Stimulated activated CD8-positive, alpha-beta memory T cell treated with anti-CD3 and anti-CD28 coated beads, Interleukin-4, amount 100 ng/mL, for 4 hours (primary cell): ENCODE measurements around the gene MKS1.
A peak's percentile ranks its signal among the peaks of the same experiment; 100 is the strongest.

ENCODE experiments used
- DNase-seq, 2 donors: peaks; one replicate each; pipeline ENCODE4 v3.0.0-alpha.2; 2020; ENCODE audit warnings: low read depth in 2 of 2, low spot score in 1 of 2

Gene MKS1

DNA sequence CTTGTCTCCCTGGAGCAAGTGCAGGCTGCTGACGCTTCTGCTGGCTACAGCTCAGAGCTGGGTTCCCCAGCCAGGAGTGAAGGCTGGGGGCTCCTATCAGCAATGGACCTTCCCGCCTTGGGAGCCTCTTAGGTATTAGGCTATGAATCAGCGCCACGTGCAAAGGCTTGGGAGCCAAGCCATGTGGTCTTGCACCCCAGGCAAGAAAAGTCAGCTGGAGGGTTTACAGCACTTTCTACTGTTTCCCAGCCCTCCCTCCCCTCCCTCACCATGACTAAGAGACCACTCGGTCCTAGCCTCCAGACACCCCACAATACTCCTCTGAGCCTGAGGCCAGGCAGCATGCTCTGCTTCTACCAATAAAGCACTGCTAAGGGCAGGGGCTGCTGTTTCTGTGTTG, 14.3 kb downstream of the MKS1 start:
- DNase-seq: no peak

DNA sequence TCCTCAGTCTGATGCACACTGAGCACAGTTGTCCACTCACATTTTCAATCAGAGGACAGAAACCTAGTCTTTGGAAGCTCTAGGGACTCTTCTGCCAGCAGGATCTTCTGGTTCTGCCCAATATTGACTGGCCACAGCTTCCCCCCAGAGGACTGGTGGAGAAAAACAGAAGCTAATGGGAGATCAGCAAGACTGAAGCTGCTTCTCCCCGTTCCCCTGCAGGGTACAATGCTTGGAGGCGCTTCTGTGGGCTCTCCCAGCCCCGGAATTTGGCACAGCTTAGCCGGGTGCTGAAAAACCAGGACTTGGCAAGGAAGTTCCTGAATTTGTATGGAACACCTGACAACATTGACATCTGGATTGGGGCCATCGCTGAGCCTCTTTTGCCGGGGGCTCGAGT, 16.2 kb downstream of the MKS1 start:
- DNase-seq: no peak

DNA sequence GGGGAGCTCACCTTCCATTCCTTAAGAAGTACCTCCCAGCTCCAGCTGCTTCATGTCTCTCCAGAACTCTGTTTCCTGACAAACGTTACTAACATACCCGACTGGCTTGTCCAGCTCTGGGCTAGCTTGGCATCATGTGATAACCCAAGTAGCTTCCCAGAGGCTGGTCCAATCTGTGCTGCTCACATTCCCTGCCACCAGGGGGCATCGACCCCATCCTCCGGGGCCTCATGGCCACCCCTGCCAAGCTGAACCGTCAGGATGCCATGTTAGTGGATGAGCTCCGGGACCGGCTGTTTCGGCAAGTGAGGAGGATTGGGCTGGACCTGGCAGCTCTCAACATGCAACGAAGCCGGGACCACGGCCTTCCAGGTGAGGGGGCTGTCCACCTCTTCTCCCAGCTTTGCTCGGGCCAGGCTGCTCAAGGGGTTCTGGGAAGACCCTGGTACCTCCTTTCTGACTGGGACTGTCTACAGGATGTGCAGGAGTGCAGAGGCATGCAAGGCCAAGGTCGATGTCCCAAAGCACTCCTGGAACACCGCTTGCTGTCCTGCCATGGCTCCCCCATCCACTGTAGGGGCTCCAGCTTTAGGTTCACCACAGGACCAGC, 18.9 kb downstream of the MKS1 start:
- DNase-seq: peak; percentile 4 to 37

DNA sequence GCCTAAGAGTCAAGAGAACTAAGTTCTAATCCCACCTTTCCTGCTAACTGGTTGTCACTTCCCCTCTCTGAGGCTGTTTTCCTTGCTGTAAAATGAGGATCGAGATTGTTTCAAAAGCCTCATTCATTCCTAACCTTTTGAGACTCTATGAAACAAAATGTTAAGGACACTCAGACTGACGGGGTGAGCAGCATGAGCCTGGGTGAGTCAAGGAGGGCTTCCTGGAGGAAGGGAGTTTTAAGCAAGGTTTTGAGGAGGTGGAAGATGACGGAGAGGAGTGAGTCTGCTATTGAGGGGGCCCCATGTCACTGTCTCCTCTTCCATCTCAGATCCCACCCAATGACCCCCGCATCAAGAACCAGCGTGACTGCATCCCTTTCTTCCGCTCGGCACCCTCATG, 22.4 kb downstream of the MKS1 start:
- DNase-seq: no peak

DNA sequence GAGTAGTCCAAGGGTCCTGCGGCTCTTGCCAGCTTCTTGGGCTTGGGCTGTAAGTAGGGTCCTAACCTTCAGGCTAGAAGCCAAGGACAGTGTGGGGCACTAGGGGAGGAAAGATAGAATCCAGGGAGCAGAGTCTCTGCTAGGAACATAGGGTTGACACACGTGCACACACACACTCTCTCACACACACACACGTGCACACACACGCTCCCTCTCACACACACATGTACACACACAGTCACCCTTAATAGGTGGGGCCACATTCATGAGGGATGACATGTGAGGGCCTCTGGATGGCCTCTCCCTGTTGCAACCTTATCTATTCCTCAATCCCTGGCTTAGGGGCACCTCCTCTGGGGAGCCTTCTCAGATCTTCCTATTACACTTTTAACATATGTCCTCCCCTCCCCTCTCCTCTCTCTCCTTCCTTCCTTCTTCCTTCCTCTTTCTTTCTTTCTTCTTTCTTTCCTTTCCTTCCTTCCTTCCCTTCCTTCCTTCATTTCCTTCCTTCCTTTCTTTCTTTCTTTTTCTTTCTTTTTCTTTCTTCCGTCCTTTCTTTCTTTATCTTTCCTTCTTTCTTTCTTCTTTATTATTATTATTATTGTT, 23.4 kb downstream of the MKS1 start:
- DNase-seq: no peak

DNA sequence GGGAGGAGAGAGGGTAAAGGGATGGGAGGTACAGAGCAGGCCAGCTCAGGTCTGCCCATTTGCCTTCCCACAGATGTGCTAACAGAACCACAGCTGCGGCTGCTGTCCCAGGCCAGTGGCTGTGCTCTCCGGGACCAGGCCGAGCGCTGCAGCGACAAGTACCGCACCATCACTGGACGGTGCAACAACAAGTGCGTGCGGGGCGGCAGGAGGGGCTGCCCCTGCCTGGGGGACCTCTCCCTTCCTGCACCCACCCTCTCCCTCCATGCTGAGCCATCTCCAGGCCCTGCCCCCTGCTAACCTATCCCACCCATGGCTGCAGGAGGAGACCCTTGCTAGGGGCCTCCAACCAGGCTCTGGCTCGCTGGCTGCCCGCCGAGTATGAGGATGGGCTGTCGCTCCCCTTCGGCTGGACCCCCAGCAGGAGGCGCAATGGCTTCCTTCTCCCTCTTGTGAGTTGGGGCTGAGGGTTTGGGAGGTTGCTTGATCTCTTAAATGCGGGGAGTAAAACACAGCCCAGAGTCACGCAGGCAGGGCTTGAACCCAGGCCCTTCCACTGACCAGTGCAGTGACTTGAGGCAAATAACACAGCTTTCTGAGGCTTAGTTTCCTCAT, 25.3 kb downstream of the MKS1 start:
- DNase-seq: no peak

DNA sequence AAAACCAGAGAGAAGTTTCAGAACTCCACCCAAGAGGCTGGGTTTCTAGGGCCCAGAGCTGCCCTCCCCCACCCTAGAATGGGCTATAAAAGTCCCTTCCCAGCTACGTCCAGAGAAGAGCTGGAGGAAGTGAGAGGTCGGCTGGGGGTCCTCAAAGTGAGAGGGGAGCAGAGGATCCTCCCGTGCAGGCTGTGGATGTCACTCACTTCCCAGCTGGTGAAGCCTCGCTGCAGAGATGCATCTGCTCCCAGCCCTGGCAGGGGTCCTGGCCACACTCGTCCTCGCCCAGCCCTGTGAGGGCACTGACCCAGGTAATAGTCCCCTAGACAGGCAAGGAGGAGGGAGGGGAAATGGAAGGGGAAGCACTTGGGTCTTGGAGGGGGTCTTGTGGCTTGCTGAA, 26.4 kb downstream of the MKS1 start, which contains the start of gene EPX:
TSS of gene EPX (plus strand) at position 115 of the 400 bp plus-strand sequence. CDS start at position 236, 121 bp downstream.
- no peak for DNase-seq

DNA sequence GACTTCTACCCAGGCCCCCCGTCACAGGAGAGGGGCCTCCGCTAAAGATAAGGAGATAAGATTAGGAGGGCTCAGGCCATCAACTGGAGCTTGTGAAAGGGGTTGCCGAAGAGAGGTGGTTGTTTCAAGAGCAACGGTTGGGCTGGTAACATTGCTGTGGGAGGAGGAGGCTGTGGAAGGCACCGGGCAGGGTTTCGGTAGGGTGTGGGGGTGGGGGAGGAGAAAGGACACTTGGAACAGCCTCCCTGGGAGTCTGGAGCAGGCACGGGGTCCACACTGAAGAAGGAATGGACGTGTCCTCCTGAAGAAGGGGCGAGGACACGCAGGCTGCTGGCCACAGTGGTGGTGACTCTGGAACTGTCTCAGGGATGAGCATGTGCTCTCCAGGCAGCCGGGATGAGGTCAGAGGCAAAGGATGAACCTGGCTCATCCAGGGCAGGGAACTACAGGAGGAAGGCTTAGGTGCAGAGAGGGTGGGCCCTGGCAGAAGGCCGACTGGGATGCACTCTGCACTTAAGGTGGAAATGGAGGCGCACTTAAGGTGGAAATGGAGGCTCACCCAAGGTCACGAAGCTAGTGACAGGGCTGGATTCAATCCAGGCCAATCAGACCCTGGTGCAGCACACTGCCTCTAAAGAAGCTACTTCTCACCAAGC, 27.7 kb downstream of the MKS1 start:
- DNase-seq: no peak

DNA sequence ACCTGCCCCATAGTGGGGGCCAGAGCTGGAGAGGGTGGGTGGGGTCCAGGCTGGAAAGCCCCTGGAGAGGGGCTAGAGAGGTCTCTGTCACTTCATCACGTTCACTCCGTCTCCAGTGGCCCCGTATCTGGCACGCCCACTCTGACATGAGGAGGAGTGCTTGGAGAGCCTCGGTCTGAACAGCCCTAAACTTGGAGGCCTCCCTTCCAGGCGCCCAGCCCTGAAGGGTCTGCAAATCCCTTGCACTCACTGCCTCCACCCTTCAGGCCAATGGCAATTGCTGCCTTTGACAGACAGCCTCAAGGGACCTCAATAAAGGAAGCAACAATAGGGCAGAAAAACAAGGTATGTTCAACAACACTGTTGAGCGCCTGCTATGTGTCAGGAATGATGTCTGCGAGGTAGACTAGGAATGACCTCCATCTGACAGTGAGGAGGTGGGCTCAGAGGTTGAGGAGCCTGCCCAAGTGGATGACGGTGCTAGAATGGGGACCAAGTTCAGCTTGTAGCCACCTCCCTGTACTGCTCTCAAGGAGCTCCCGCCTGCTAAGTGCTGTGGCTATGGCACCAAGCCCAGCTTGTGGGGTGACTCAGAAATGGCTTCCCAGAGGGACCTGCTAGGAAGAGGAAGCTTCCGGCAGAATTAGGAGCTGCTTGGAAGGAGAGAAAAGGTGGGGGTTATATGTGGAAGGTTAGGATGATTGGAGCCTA, 29.5 kb downstream of the MKS1 start:
- no peak for DNase-seq

DNA sequence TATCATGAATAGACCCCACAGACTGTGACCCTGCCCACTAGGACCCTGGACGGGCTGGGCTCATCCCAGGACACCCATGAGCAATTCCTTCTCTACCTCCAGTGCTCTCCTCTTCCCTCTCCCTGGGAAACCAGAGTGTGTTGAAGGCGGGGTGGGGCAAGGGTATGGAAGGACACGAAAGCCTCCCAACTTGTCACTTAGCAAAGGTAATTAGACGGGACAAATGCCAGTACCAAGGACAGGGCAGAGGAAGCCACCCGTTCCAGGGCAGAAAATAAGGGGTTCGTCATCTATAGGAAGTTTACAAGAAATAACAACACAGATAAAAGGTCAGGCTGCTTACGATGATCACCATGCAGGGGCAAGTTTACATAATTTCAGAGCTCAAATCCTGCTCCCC, 31.4 kb downstream of the MKS1 start:
- no peak for DNase-seq

DNA sequence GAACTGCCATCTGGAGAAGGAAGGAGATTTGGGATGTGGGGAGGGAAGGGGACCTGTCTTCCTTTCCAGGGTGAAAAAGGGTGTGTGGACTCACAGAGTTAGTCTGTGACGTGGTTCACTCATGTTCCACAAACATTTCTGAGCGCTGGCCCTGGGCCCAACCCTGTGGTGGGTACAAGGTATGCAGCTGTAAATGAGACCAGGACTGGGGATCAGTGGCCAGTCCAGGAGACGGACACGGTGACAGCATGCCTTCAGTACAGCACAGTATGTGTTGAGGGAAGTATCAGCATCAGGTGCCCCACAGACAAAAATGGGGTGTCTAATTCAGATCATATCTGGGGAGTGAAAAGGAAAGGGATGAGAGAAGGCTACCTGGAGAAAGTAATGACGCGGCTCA, 32.0 kb downstream of the MKS1 start:
- DNase-seq: no peak

DNA sequence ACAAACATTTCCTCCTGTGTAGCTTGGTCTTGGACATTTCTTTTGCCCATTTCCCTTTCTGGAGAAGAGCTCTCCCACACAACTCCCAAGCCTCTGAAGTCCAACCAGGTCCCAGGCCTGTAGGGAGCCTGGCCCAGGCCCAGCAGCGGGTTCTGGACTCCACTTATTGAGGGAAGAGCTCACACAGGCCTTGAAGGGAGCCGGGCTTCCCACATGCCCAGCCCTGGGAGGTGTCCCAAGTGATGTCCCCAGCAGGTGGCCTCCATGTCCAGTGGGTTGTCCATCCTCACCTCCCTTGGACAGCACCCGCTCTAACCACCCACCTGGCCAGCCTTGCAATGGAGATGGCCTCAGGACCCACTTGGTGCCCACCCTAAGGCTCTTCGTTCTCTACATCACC, 32.5 kb downstream of the MKS1 start:
- no peak for DNase-seq

DNA sequence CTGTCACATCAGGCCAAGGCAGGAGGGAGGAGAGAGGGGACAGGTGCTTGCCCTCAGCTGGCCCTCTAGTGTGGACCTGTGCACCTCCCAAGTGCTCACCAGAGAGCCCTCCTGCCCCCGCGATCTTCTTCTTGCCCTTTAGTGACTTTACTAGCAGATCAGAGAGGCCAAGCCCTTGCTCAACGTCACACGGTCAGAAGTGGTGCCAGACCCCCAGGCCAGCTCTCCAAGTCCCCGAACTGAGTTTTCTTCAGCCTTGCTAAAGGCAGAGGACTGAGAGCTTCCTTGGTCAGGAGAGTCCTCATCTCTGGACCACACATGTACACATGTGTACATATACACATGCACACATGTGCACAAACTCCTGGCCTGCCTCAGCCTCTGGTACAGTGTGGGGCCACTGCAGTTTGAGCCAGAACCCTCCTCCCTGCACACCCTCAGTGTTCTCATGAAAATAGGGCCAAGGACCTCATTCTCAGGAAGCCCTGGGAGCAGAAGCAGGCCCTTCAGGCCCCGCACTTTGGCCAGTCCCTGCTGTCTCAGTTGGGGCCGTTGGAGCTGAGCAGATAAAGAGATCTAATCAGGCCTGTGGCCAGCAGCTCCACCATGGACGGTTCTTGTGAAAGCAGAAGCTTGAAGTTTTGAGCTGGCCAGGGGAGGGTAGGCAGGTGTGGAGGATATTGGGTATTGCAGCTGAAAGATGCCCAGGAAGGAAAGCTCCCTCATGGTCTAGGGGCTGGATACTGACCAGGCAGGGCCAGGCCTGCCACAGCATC, 33.9 kb downstream of the MKS1 start:
- no peak for DNase-seq

DNA sequence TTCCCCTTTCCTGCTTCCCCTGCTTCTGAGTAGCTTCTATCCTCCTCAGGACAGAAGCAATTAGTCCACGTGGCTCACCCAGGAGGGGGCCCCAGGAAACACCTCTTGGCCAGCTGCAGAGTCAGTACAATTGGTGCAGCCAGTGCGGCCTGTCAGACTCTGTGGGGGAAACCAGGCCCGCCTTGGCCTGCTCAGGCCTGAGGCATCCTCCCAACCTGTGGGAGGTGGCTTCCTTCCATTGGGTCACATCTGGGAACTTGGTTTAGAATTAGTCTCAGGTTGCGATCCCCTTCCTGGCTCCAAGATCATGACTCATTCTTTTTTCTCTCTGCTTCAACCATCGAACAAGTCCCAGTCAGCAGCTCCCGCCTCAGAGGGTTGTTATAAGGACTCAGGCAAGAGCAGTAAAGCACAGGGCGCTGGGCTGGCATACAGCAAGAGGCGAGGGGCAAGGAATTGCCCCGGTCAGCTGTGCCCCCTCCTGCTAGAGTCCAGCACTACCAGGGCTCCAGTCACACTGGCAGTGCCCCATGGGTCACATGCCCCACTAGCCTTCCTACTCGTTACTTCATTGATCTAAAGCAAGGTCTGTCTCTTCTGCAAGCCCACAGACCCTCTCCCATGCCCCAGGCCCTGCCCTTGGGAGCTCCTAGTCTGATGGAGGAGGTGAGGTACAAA, 34.6 kb downstream of the MKS1 start:
- DNase-seq: no peak

DNA sequence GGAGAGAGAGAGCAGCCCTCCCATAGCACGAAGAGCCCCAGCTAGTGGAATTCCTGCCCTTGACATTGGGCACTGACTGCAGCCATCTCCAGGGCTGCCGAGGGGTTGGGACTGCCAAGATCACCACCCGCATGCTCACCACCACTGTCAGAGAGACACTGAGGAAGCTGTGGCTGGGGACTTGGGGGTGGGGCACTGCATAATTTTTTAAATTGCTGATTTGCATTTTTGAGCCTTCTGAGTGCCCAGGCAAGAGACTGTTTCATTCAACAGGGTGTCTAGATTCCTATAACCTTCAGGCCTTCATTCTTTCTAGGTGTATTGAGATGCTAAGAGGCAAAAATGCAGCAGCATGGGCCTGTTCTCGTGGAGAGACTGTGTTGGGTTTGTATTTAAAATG, 35.5 kb downstream of the MKS1 start:
- no peak for DNase-seq

DNA sequence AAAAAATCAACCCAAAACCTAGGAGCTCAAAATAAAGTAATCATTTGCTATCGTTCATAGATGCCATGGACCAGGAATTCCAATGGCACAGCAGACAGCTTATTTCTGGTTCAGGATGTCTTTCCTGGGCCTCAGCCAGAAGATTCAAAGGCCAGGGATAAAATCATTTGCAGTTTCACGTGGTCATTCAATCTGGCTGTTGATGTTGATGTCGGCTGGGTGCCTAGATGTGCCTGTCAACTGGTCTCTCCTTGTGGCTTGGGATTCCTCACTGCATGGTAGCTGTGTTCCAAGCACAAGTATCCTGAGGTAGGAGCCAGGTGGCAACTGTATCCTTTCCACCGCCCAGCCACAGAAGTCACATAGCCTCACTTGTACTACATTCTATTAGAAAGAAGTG, 37.3 kb downstream of the MKS1 start:
- no peak for DNase-seq

DNA sequence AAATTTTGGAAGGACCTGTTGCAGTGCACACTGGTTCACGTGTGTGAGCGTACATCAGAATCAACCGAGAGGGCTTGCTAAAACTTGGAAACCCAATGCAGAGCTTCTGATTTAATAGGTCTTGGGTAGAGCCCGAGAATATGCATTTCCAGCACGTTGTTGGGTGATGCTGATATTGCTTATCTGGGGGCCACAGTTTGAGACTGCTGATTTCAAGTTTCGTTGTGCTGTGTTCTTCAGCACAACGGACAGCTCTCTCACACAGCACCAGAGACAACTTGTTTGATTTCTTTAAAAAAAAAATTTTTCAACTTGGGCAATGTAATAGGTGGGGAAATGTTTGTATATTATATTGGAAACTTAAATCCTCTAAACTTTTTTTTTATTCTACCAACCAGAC, 42.9 kb downstream of the MKS1 start:
- no peak for DNase-seq

DNA sequence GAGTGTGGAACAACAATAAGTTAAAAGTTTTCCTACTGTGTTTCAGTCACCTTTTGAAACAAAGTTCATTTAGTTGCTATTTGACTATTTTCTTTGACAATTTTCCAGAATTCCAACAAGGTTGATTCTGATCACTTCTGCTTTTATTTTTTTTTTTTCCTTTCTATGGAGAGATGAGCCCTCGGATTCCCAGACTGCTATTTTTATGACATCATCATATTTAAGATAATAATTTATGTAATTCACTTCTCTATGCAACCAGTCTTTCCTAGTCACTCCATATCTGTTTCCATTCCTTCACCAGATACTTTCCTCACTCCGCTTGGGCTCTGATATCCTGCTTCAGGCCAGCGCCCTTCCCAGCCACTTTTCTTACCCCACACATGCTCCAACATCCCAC, 44.2 kb downstream of the MKS1 start:
- no peak for DNase-seq

DNA sequence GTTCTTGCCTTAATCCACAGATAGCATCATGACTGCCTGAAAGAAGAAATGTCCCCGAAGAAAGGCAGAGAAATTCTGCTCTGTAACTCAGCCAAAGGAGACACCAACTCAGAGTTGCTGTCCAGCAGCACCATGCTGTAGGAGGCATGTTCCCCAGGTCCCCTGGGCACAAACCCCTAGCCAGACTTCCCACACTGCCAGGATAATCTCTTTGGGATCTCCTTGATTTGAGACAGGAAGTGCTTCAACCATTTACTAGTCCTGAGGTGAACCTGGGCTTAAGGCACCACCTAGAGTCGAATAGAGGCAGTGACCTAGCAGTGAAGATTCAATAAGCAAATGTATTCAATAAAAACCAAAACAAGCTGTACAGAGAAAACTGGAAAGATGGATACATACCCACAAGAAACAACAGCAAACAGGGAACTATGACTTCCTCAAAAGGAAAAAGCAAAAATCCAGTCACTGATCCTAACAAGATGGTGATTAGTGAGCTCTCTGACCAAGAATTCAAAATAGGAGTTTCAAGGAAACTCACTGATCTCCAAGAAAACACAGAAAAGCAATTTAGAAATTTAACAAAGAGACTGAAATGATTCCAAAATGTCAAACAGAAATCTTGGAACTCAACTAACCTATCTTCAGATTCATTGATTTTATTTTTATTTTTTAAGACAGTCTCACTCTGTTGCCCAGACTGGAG, 46.5 kb downstream of the MKS1 start:
- DNase-seq: no peak

DNA sequence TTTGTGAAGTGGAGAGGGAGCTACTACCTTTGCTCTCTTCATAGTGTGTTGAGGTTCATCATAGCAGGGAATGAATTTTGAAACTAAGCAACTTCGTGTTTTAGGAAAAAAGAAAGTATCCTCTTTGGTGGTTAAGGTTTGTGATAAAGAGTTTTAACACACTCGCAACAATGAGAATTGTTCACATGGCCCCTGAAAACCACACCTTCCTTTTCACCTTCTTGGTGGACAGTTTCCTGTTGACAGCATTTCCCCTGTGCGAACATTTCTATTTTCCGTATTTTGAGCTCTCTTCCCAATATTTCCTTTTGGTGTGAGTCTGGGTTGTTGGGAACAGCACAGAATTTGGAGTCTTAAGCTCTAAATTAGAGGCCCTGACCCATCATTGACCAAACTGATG, 48.4 kb downstream of the MKS1 start:
- DNase-seq: no peak
